CD4-positive, alpha-beta T cell treated with Interleukin-15 for 4 hours (primary cell): ENCODE measurements around the gene SPNS1.
"Not testable (repeated sequence)": the region's sequence is repeated elsewhere in the genome, so short reads cannot be mapped to it uniquely, and the experiment has no call there.

Experiments
- DNase-seq: peaks from one replicate; pipeline ENCODE4 v3.0.0-alpha.2; 2020; ENCODE audit warnings: low spot score

Gene SPNS1

GRCh38 chr16:28989363-28989762, 14.8 kb downstream of the SPNS1 start:
- no peak for DNase-seq

- peak; percentile 71 for DNase-seq
These were observed 15.9 kb downstream of the SPNS1 start for GRCh38 chr16:28990375-28991040.

GRCh38 chr16:28991687-28992086, 17.1 kb downstream of the SPNS1 start:
- no peak for DNase-seq

GRCh38 chr16:28992496-28992895, 17.9 kb downstream of the SPNS1 start:
- DNase-seq = no peak

GRCh38 chr16:28998837-28999236, 24.3 kb downstream of the SPNS1 start:
- DNase-seq = no peak

GRCh38 chr16:28999577-28999976, 25.0 kb downstream of the SPNS1 start:
- DNase-seq = no peak

- DNase-seq = no peak
These were observed 25.4 kb downstream of the SPNS1 start for GRCh38 chr16:29000019-29000418.

GRCh38 chr16:29004496-29005139, 30.0 kb downstream of the SPNS1 start:
- not testable (repeated sequence) for DNase-seq

GRCh38 chr16:29007730-29008593, 33.4 kb downstream of the SPNS1 start:
- DNase-seq = peak; percentile 81

- no peak for DNase-seq
These were observed 34.7 kb downstream of the SPNS1 start for GRCh38 chr16:29009050-29009837.

- no peak for DNase-seq
These were observed 35.2 kb downstream of the SPNS1 start for GRCh38 chr16:29009838-29010166.

GRCh38 chr16:29011112-29011511, 36.5 kb downstream of the SPNS1 start:
- DNase-seq = no peak

- no peak for DNase-seq
These were observed 37.3 kb downstream of the SPNS1 start for GRCh38 chr16:29011851-29012250.

- peak; percentile 61 for DNase-seq
These were observed 38.5 kb downstream of the SPNS1 start for GRCh38 chr16:29012913-29013553.

GRCh38 chr16:29014561-29015069, 40.0 kb downstream of the SPNS1 start:
- no peak for DNase-seq

- no peak for DNase-seq
These were observed 47.6 kb downstream of the SPNS1 start for GRCh38 chr16:29022196-29022595.

- DNase-seq = no peak
These were observed 49.0 kb downstream of the SPNS1 start for GRCh38 chr16:29023279-29024277.

GRCh38 chr16:29024278-29024677, 49.7 kb downstream of the SPNS1 start:
- DNase-seq = no peak

GRCh38 chr16:29025218-29025617, 50.6 kb downstream of the SPNS1 start:
- no peak for DNase-seq

- no peak for DNase-seq
These were observed 51.2 kb downstream of the SPNS1 start for GRCh38 chr16:29025735-29026134.
